IMR-90 (cell line): ENCODE measurements around the gene DOCK4. TPM values are rescaled to one million over a fixed set of nuclear protein-coding genes. Genes with fewer than 3 reads are reported as not detected.

ENCODE experiments used
- ATAC-seq: fragments of 200-7000 bp; cut with Tn5 transposase; 2 replicates; pipeline ENCODE4 v1.9.1; 2020; ENCODE audit warnings: low read depth, mild to moderate bottlenecking, moderate library complexity
- BruUV-seq: library from RNA; stranded (reverse); fragments of 400-500 nt; replicated peaks from 2 replicates; lab custom pipeline; 2021; lab: Mats Ljungman, UMichigan
- CTCF ChIA-PET: fragments of 300-600 bp; formaldehyde crosslinking; extraction: SDS; loops from one replicate; lab custom pipeline; 2021; ENCODE audit warnings: antibody characterized with exemption; lab: Yijun Ruan, JAX
- POLR2A ChIA-PET: fragments of 300-600 bp; sonication (Branson Sonifier 250); formaldehyde crosslinking; loops from one replicate; lab custom pipeline; 2022; ENCODE audit warnings: antibody characterized with exemption; ENCODE audit not compliant: unreplicated experiment; lab: Charles Lee
- DNase-seq: peaks from one replicate; pipeline ENCODE4 v3.0.0; 2013
- H2AFZ ChIP-seq: replicated peaks from 2 replicates; pipeline ENCODE3; 2013; ENCODE audit warnings: low read length, mild to moderate bottlenecking; ENCODE audit not compliant: poor library complexity
- H2AK5ac ChIP-seq: 2 replicates; pipeline ENCODE4 v1.6.1; 2013; ENCODE audit warnings: low read depth, low read length, inconsistent platforms
- H2AK9ac ChIP-seq: replicated peaks from 2 replicates; pipeline ENCODE3; 2013; ENCODE audit warnings: mild to moderate bottlenecking, low read depth, low read length, moderate library complexity; ENCODE audit not compliant: poor library complexity
- H2BK120ac ChIP-seq: 2 replicates; pipeline ENCODE4 v1.6.1; 2013; ENCODE audit warnings: low read depth, low read length, inconsistent platforms
- H2BK15ac ChIP-seq: 3 replicates; pipeline ENCODE4 v1.6.1; 2013; ENCODE audit warnings: low read depth, low read length, inconsistent platforms
- H2BK20ac ChIP-seq: 2 replicates; pipeline ENCODE4 v1.6.1; 2013; ENCODE audit warnings: low read depth, mild to moderate bottlenecking, inconsistent platforms, low read length, moderate library complexity
- H2BK5ac ChIP-seq: 2 replicates; pipeline ENCODE4 v1.6.1; 2013; ENCODE audit warnings: mild to moderate bottlenecking, low read depth, low read length, inconsistent platforms; ENCODE audit not compliant: poor library complexity, severe bottlenecking
- H3K14ac ChIP-seq: replicated peaks from 2 replicates; pipeline ENCODE4 v1.6.1; 2013; ENCODE audit warnings: low read depth, low read length, inconsistent platforms
- H3K18ac ChIP-seq: 2 replicates; pipeline ENCODE4 v1.6.1; 2013; ENCODE audit warnings: low read depth, low read length, control low read depth
- H3K23ac ChIP-seq: 2 replicates; pipeline ENCODE4 v1.6.1; 2013; ENCODE audit warnings: low read depth, low read length, inconsistent platforms
- H3K27ac ChIP-seq: 2 replicates; pipeline ENCODE4 v1.5.1; 2013; ENCODE audit warnings: mild to moderate bottlenecking, control low read depth, low read length; ENCODE audit not compliant: insufficient read depth
- H3K27me3 ChIP-seq: 2 replicates; pipeline ENCODE4 v1.6.1; 2013; ENCODE audit warnings: low read length; ENCODE audit not compliant: control insufficient read depth, insufficient read depth
- H3K36me3 ChIP-seq: 2 replicates; pipeline ENCODE4 v1.6.1; 2013; ENCODE audit warnings: low read length, mixed read lengths; ENCODE audit not compliant: control insufficient read depth, insufficient read depth
- H3K4ac ChIP-seq: 2 replicates; pipeline ENCODE4 v1.6.1; 2013; ENCODE audit warnings: low read depth, low read length, inconsistent platforms
- H3K4me1 ChIP-seq: 2 replicates; pipeline ENCODE4 v1.6.1; 2013; ENCODE audit warnings: low read length, mixed read lengths; ENCODE audit not compliant: control insufficient read depth, insufficient read depth
- H3K4me2 ChIP-seq: 2 replicates; pipeline ENCODE4 v1.6.1; 2013; ENCODE audit warnings: low read depth, mild to moderate bottlenecking, control low read depth, low read length, moderate library complexity
- H3K4me3 ChIP-seq: 2 replicates; pipeline ENCODE4 v1.5.1; 2013; ENCODE audit warnings: low read depth, mild to moderate bottlenecking, control low read depth, low read length, moderate library complexity; ENCODE audit not compliant: insufficient read depth
- H3K56ac ChIP-seq: 2 replicates; pipeline ENCODE4 v1.6.1; 2013; ENCODE audit warnings: low read length, inconsistent platforms; ENCODE audit not compliant: insufficient read depth; ENCODE audit errors: extremely low read depth
- H3K79me1 ChIP-seq, 2 experiments: 2 replicates each; pipeline ENCODE4 v1.6.1; 2013; ENCODE audit warnings: low read length in 2 of 2, inconsistent platforms in 1 of 2, low read depth in 1 of 2
- H3K9ac ChIP-seq: 2 replicates; pipeline ENCODE4 v1.6.1; 2013; ENCODE audit warnings: low read depth, low read length, control low read depth
- H3K9me1 ChIP-seq: 2 replicates; pipeline ENCODE4 v1.6.1; 2013; ENCODE audit warnings: low read length, inconsistent platforms; ENCODE audit not compliant: insufficient read depth
- H3K9me3 ChIP-seq: 2 replicates; pipeline ENCODE4 v1.6.1; 2013; ENCODE audit warnings: low read length; ENCODE audit not compliant: control insufficient read depth, insufficient read depth
- H4K20me1 ChIP-seq: 2 replicates; pipeline ENCODE4 v1.6.1; 2013; ENCODE audit warnings: low read length, inconsistent platforms; ENCODE audit not compliant: insufficient read depth
- H4K5ac ChIP-seq: 2 replicates; pipeline ENCODE4 v1.6.1; 2013; ENCODE audit warnings: mild to moderate bottlenecking, low read depth, low read length, control low read depth
- H4K8ac ChIP-seq, 2 experiments: 2 replicates each; pipeline ENCODE4 v1.6.1; 2013; ENCODE audit warnings: low read depth in 2 of 2, low read length in 2 of 2, control low read depth in 1 of 2, inconsistent platforms in 1 of 2
- H4K91ac ChIP-seq: 2 replicates; pipeline ENCODE4 v1.6.1; 2013; ENCODE audit warnings: low read depth, low read length, inconsistent platforms; ENCODE audit not compliant: insufficient read depth
- RAD21 ChIP-seq: IDR thresholded peaks from 2 replicates; pipeline ENCODE4 v1.6.1; 2012; ENCODE audit warnings: low read length, improper control_type of control experiment
- WGBS, 2 experiments: methylation state at CpG; one replicate each; pipeline versions ENCODE4 v1.1.5 to v1.1.7; 2013; ENCODE audit warnings: missing lambda C conversion rate in 2 of 2; ENCODE audit not compliant: insufficient read length in 1 of 2; ENCODE audit errors: extremely low coverage in 2 of 2; 5-methylcytosine and 5-hydroxymethylcytosine counted together
- dilution Hi-C: fragments of 300-500 bp; cut with HindIII; formaldehyde crosslinking; loops from one replicate; pipeline ENCODE4 v1.14.3; 2018; ENCODE audit warnings: low sequenced_read_pairs; ENCODE audit not compliant: unreplicated experiment
- in situ Hi-C: fragments of 300-500 bp; cut with MboI; formaldehyde crosslinking; loops from 3 replicates; pipeline ENCODE4 v1.14.3; 2019; ENCODE audit warnings: low sequenced_read_pairs, inconsistent platforms, mixed read lengths
- intact Hi-C: fragments of 100-400 bp; cut with micrococcal nuclease; formaldehyde crosslinking; loops from 2 replicates; pipeline ENCODE4 v1.10.0; 2022
- polyA plus RNA-seq, 3 experiments: library from polyadenylated mRNA; depleted of rRNA; stranded (reverse); fragments of >200 nt; gene quantifications; 2 replicates each; pipeline ENCODE4 v1.2.3, GENCODE V29; 2012; ENCODE audit warnings: low replicate concordance in 1 of 3
- total RNA-seq: library from RNA; depleted of rRNA; stranded (reverse); fragments of >200 nt; gene quantifications from 2 replicates; pipeline ENCODE4 v1.2.3, GENCODE V29; 2012

DOCK4 gene
- total and polyA plus RNA-seq, 2 of the 4 experiments (the other 2 are of a cell fraction), result 4.4 to 12.2 TPM

- ChIA-PET POLR2A (no interaction called here), CTCF (no interaction called here)
- no peaks in the 10 kb centered on the region for H4K20me1 ChIP-seq
Observed at GRCh38 chr7:112133328-112133727, 72.9 kb downstream of the DOCK4 start.

More at GRCh38 chr7:112133328-112133727, 72.9 kb downstream of the DOCK4 start:
- intact Hi-C loops, result no loop called here
- no peak overlapping the region for H2BK20ac ChIP-seq
- H3K18ac ChIP-seq, result no peak overlapping the region
- H3K56ac ChIP-seq, result no peak overlapping the region
- in situ Hi-C loops, result no loop called here
- no peak overlapping the region for H2BK15ac ChIP-seq
- no peaks in the 10 kb centered on the region for H3K27me3 ChIP-seq
- H4K91ac ChIP-seq, result no peak overlapping the region
- no peak overlapping the region for H4K8ac ChIP-seq
- no peaks in the 10 kb centered on the region for H3K9me1 ChIP-seq
- H3K4me2 ChIP-seq, result no peak overlapping the region
- H3K27ac ChIP-seq, result no peak overlapping the region
- H3K14ac ChIP-seq, result no peak overlapping the region
- BruUV-seq, result no TSS peak
- H3K4me3 ChIP-seq, result no peak overlapping the region
- no peak overlapping the region for H3K23ac ChIP-seq
- DNase-seq (no peak), ATAC-seq (no peak)
- no peak overlapping the region for H3K9ac ChIP-seq
- H4K5ac ChIP-seq, result no peak overlapping the region
- H3K79me1 ChIP-seq, result peaks cover 0 to 10% of the 10 kb centered on the region in 2 experiments
- no peak overlapping the region for H2AFZ ChIP-seq
- peaks cover 6% of the 10 kb centered on the region for H3K4me1 ChIP-seq
- no peak overlapping the region for H2BK120ac ChIP-seq
- no peaks in the 10 kb centered on the region for H3K9me3 ChIP-seq
- H2BK5ac ChIP-seq, result no peak overlapping the region
- no peak overlapping the region for H2AK5ac ChIP-seq
- H2AK9ac ChIP-seq, result no peak overlapping the region
- TF ChIP-seq RAD21, result no peak
- no peak overlapping the region for H3K4ac ChIP-seq
- no peaks in the 10 kb centered on the region for H3K36me3 ChIP-seq
- dilution Hi-C loops, result no loop called here
- 100% methylated on average over 4 of the region's 7 CpGs; no CpG with 5 or more reads in 1 of the 2 experiments for WGBS, 2 experiments
